CD4-positive, alpha-beta memory T cell (primary cell): ENCODE data around the gene LTBR. TPM values are rescaled to one million over a fixed set of nuclear protein-coding genes. Genes with fewer than 3 reads are reported as not detected.

Experiments
- CTCF ChIA-PET: fragments of 350-600 bp; sonication (Branson Sonifier 250); formaldehyde crosslinking; loops from one replicate; lab custom pipeline; 2021; ENCODE audit warnings: inconsistent platforms; ENCODE audit not compliant: partially characterized antibody; lab: Charles Lee
- POLR2A ChIA-PET: fragments of 350-600 bp; sonication (Branson Sonifier 250); formaldehyde crosslinking; loops from one replicate; lab custom pipeline; 2021; ENCODE audit not compliant: partially characterized antibody; lab: Charles Lee
- DNase-seq, 5 donors: peaks; one replicate each; pipeline versions ENCODE4 v3.0.0 to v3.0.0-alpha.2; 2020 to 2022; ENCODE audit warnings: mixed read lengths in 1 of 5
- H3K27ac ChIP-seq: one replicate; pipeline ENCODE4 v1.7.0; 2013; ENCODE audit warnings: low read depth, low read length
- H3K27me3 ChIP-seq: 2 replicates; pipeline ENCODE4 v1.7.0; 2013; ENCODE audit warnings: mild to moderate bottlenecking, low read length, moderate library complexity; ENCODE audit not compliant: insufficient read depth
- H3K36me3 ChIP-seq: 2 replicates; pipeline ENCODE4 v1.7.0; 2013; ENCODE audit warnings: mild to moderate bottlenecking, low read length, moderate library complexity; ENCODE audit not compliant: insufficient read depth
- H3K4me1 ChIP-seq: 2 replicates; pipeline ENCODE4 v1.7.0; 2013; ENCODE audit warnings: mild to moderate bottlenecking, low read length, moderate library complexity; ENCODE audit not compliant: insufficient read depth
- H3K4me3 ChIP-seq, 2 donors: one replicate each; pipeline ENCODE4 v1.7.0; 2013; ENCODE audit warnings: low read length in 2 of 2, mild to moderate bottlenecking in 1 of 2
- H3K9me3 ChIP-seq, 2 donors: one replicate each; pipeline ENCODE4 v1.7.0; 2013; ENCODE audit warnings: low read length in 2 of 2, control low read depth in 1 of 2; ENCODE audit not compliant: control insufficient read depth in 1 of 2
- H3K27ac Mint-ChIP-seq, 7 donors: one replicate each; pipeline ENCODE4 v1.8.0; 2020 to 2021; ENCODE audit warnings: mixed read lengths in 7 of 7, mild to moderate bottlenecking in 6 of 7, inconsistent platforms in 3 of 7, moderate library complexity in 3 of 7
- H3K27me3 Mint-ChIP-seq, 2 donors: one replicate each; pipeline ENCODE4 v1.8.0; 2020 to 2021; ENCODE audit warnings: mixed read lengths in 2 of 2
- H3K36me3 Mint-ChIP-seq, 2 donors: one replicate each; pipeline ENCODE4 v1.8.0; 2020 to 2021; ENCODE audit warnings: mixed read lengths in 2 of 2, inconsistent platforms in 1 of 2, mild to moderate bottlenecking in 1 of 2
- H3K4me1 Mint-ChIP-seq, 4 donors: one replicate each; pipeline ENCODE4 v1.8.0; 2020 to 2021; ENCODE audit warnings: mixed read lengths in 4 of 4, mild to moderate bottlenecking in 1 of 4
- H3K4me3 Mint-ChIP-seq, 8 donors: one replicate each; pipeline ENCODE4 v1.8.0; 2020 to 2021; ENCODE audit warnings: mixed read lengths in 8 of 8, mild to moderate bottlenecking in 7 of 8, moderate library complexity in 6 of 8, inconsistent platforms in 3 of 8
- H3K9me3 Mint-ChIP-seq, 8 donors: one replicate each; pipeline ENCODE4 v1.8.0; 2020 to 2021; ENCODE audit warnings: mixed read lengths in 8 of 8, mild to moderate bottlenecking in 5 of 8, inconsistent platforms in 3 of 8, moderate library complexity in 1 of 8
- intact Hi-C: fragments of 100-400 bp; cut with micrococcal nuclease; formaldehyde crosslinking; loops from one replicate; pipeline ENCODE4 v1.15.1; 2023
- polyA plus RNA-seq, 2 donors: library from polyadenylated mRNA; unstranded; fragments of 300-500 nt; fragmentation: Illumina TruSeq; gene quantifications; one replicate each; pipeline ENCODE4 v1.2.3, GENCODE V29; 2021
- total RNA-seq, 2 experiments: library from RNA; stranded (reverse); gene quantifications; one replicate each; pipeline ENCODE4 v1.2.3, GENCODE V29; 2021

The LTBR gene
- total and polyA plus RNA-seq, 4 experiments from 2014 or later: 1.1 to 1.3 TPM; not detected in 2

- Mint-ChIP-seq H3K4me1 (peaks cover 0 to 6% (median 2%) of the 10 kb centered on the region in 4 donors), H3K27ac (no peak overlapping the region), H3K27me3 (peaks cover 7 to 15% of the 10 kb centered on the region in 2 donors), H3K9me3 (peaks cover 0 to 1% (median 0%) of the 10 kb centered on the region in 8 donors), H3K36me3 (no peaks in the 10 kb centered on the region), H3K4me3 (no peak overlapping the region)
- no peak overlapping the region for H3K27ac ChIP-seq
- DNase-seq: no peak
- no peaks in the 10 kb centered on the region for H3K36me3 ChIP-seq
- ChIA-PET POLR2A (no interaction called here), CTCF (no interaction called here)
- no peak overlapping the region for H3K4me3 ChIP-seq
- no peaks in the 10 kb centered on the region for H3K9me3 ChIP-seq
- intact Hi-C loops: no loop called here
- H3K27me3 ChIP-seq: peaks cover 12% of the 10 kb centered on the region
- H3K4me1 ChIP-seq: peaks cover 4% of the 10 kb centered on the region
Measured at GRCh38 chr12:6387541-6387940, 3.6 kb downstream of the LTBR start.

GRCh38 chr12:6390084-6390799, 6.3 kb downstream of the LTBR start:
- DNase-seq: no peak
- POLR2A ChIA-PET: no interaction called here
- no peaks in the 10 kb centered on the region for H3K4me1 ChIP-seq
- H3K36me3 ChIP-seq: no peaks in the 10 kb centered on the region
- Mint-ChIP-seq H3K27ac (peak overlapping the region in 1 of 7 donors; percentile 74), H3K36me3 (no peaks in the 10 kb centered on the region), H3K9me3 (peaks cover 0 to 1% (median 0%) of the 10 kb centered on the region in 8 donors), H3K27me3 (peaks cover 1 to 6% of the 10 kb centered on the region in 2 donors), H3K4me1 (no peaks in the 10 kb centered on the region), H3K4me3 (no peak overlapping the region)
- H3K27ac ChIP-seq: no peak overlapping the region
- H3K9me3 ChIP-seq: no peaks in the 10 kb centered on the region
- intact Hi-C loops: no loop called here
- H3K4me3 ChIP-seq: no peak overlapping the region
- no peaks in the 10 kb centered on the region for H3K27me3 ChIP-seq
- CTCF ChIA-PET: no interaction called here

- H3K36me3 Mint-ChIP-seq: no peaks in the 10 kb centered on the region
- Histone ChIP-seq H3K4me1 (no peaks in the 10 kb centered on the region), H3K36me3 (no peaks in the 10 kb centered on the region), H3K27me3 (no peaks in the 10 kb centered on the region), H3K9me3 (no peaks in the 10 kb centered on the region), H3K4me3 (no peak overlapping the region), H3K27ac (no peak overlapping the region)
- intact Hi-C loops: no loop called here
- DNase-seq: no peak
- CTCF ChIA-PET: no interaction called here
- peaks cover 0 to 5% of the 10 kb centered on the region in 2 donors for H3K27me3 Mint-ChIP-seq
- H3K4me3 Mint-ChIP-seq: no peak overlapping the region
- POLR2A ChIA-PET: no interaction called here
- no peaks in the 10 kb centered on the region for H3K4me1 Mint-ChIP-seq
- H3K27ac Mint-ChIP-seq: no peak overlapping the region
- peaks cover 0 to 1% (median 0%) of the 10 kb centered on the region in 8 donors for H3K9me3 Mint-ChIP-seq
Measured at GRCh38 chr12:6391013-6391412, 7.1 kb downstream of the LTBR start.

- H3K27ac ChIP-seq: no peak overlapping the region
- Mint-ChIP-seq H3K36me3 (no peaks in the 10 kb centered on the region), H3K4me1 (no peaks in the 10 kb centered on the region), H3K27me3 (peaks cover 0 to 2% of the 10 kb centered on the region in 2 donors), H3K27ac (no peak overlapping the region), H3K4me3 (no peak overlapping the region), H3K9me3 (peaks cover 0 to 1% (median 0%) of the 10 kb centered on the region in 8 donors)
- no peaks in the 10 kb centered on the region for H3K9me3 ChIP-seq
- intact Hi-C loops: no loop called here
- no peaks in the 10 kb centered on the region for H3K36me3 ChIP-seq
- CTCF ChIA-PET: interaction anchor here (1.2 kb wide), 1 partner anchor 25 kb away, joined by 3 read pairs; no protein-coding TSS in a partner anchor
- H3K27me3 ChIP-seq: no peaks in the 10 kb centered on the region
- DNase-seq: no peak
- POLR2A ChIA-PET: no interaction called here
- H3K4me3 ChIP-seq: no peak overlapping the region
- H3K4me1 ChIP-seq: no peaks in the 10 kb centered on the region
Measured at GRCh38 chr12:6392504-6392903, 8.5 kb downstream of the LTBR start.

- Mint-ChIP-seq H3K4me3 (no peak overlapping the region), H3K4me1 (no peaks in the 10 kb centered on the region), H3K9me3 (no peaks in the 10 kb centered on the region), H3K36me3 (no peaks in the 10 kb centered on the region), H3K27me3 (no peaks in the 10 kb centered on the region), H3K27ac (no peak overlapping the region)
- Histone ChIP-seq H3K36me3 (no peaks in the 10 kb centered on the region), H3K4me3 (no peak overlapping the region), H3K9me3 (no peaks in the 10 kb centered on the region), H3K4me1 (no peaks in the 10 kb centered on the region), H3K27me3 (no peaks in the 10 kb centered on the region), H3K27ac (no peak overlapping the region)
- intact Hi-C loops: no loop called here
- ChIA-PET CTCF (interaction anchor here (1.2 kb wide), 1 partner anchor 25 kb away, joined by 3 read pairs; no protein-coding TSS in a partner anchor), POLR2A (no interaction called here)
- DNase-seq: no peak
Measured at GRCh38 chr12:6393109-6393508, 9.1 kb downstream of the LTBR start.

GRCh38 chr12:6394398-6394797, 10.4 kb downstream of the LTBR start:
- Mint-ChIP-seq H3K36me3 (no peaks in the 10 kb centered on the region), H3K27ac (no peak overlapping the region), H3K4me3 (no peak overlapping the region), H3K27me3 (no peaks in the 10 kb centered on the region), H3K9me3 (no peaks in the 10 kb centered on the region), H3K4me1 (no peaks in the 10 kb centered on the region)
- H3K27ac ChIP-seq: no peak overlapping the region
- no peaks in the 10 kb centered on the region for H3K4me1 ChIP-seq
- no peak for DNase-seq
- ChIA-PET POLR2A (no interaction called here), CTCF (no interaction called here)
- no peak overlapping the region for H3K4me3 ChIP-seq
- no peaks in the 10 kb centered on the region for H3K9me3 ChIP-seq
- no peaks in the 10 kb centered on the region for H3K36me3 ChIP-seq
- H3K27me3 ChIP-seq: no peaks in the 10 kb centered on the region
- intact Hi-C loops: no loop called here

- H3K27me3 Mint-ChIP-seq: no peaks in the 10 kb centered on the region
- H3K27me3 ChIP-seq: no peaks in the 10 kb centered on the region
- H3K36me3 ChIP-seq: no peaks in the 10 kb centered on the region
- ChIA-PET POLR2A (no interaction called here), CTCF (no interaction called here)
- H3K4me3 Mint-ChIP-seq: no peak overlapping the region
- H3K4me1 ChIP-seq: no peaks in the 10 kb centered on the region
- no peak overlapping the region for H3K27ac Mint-ChIP-seq
- intact Hi-C loops: no loop called here
- no peak for DNase-seq
- H3K4me1 Mint-ChIP-seq: no peaks in the 10 kb centered on the region
- H3K9me3 Mint-ChIP-seq: no peaks in the 10 kb centered on the region
- no peaks in the 10 kb centered on the region for H3K9me3 ChIP-seq
- no peak overlapping the region for H3K27ac ChIP-seq
- H3K36me3 Mint-ChIP-seq: no peaks in the 10 kb centered on the region
- H3K4me3 ChIP-seq: no peak overlapping the region
Measured at GRCh38 chr12:6396031-6396430, 12.1 kb downstream of the LTBR start.
